ENCODE results near the gene LSM14A.
"Not testable (repeated sequence)": the region's sequence is repeated elsewhere in the genome, so short reads cannot be mapped to it uniquely, and the experiment has no call there.

Gene LSM14A

DNA sequence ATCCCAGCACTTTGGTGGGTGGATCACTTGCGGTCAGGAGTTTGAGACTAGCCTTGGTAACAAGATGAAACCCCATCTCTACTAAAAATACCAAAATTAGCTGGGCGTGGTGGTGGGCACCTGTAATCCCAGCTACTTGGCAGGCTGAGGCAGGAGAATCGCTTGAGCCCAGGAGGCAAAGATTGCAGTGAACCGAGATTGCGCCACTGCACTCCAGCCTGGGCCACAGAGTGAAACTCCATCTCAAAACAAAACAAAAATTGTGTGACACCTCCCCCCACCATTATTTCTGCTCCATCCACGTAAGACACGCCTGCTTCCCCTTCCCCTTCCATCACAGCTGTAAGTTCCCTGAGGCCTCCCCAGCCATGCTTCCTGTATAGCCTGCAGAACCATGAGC is 13.3 kb upstream of the LSM14A start:
- not testable (repeated sequence) for DNase-seq (ENCODE audit: low read depth)

DNA sequence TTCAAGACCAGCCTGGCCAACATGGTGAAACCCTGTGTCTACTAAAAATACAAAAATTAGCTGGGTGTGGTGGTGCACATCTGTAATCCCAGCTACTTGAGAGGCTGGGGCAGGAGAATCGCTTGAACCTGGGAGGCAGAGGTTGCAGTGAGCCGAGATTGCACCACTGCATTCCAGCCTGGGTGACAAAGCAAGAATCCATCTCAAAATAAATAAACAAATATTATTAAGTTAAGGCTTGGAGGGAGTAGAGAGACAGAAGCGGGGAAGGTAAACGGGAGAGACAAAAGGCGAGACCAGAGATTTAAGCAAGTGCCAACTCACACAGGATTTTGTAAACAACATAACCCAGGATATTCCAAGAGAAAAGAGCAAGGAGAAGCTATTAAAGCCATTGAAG is 12.8 kb upstream of the LSM14A start:
- DNase-seq (ENCODE audit: low read depth), result not testable (repeated sequence)

- DNase-seq (ENCODE audit: low read depth), result not testable (repeated sequence)
Measured at GRCh38 chr19:34161902-34162301, 10.4 kb upstream of the LSM14A start.

DNA sequence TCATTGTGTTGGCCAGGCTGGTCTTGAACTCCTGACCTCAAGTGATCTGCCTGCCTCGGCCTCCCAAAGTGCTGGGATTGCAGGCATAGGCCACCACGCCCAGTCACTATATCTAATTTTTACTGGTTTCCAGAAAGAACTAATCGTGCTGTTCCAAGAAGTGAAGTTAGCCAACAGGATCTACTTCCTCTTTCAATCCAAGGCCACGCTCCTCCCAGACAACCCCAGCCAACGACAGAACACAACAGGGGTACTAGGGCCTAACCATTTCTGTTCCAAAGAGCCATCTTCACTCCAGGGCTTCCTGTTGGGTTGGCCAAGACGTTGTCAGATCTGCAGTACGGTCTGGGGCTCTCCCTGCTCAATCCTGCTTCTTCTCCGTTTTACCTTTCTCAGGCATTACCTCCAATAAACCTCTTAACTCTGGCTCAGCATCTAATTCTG is 7.0 kb upstream of the LSM14A start:
- DNase-seq (ENCODE audit: low read depth), result no peak

DNA sequence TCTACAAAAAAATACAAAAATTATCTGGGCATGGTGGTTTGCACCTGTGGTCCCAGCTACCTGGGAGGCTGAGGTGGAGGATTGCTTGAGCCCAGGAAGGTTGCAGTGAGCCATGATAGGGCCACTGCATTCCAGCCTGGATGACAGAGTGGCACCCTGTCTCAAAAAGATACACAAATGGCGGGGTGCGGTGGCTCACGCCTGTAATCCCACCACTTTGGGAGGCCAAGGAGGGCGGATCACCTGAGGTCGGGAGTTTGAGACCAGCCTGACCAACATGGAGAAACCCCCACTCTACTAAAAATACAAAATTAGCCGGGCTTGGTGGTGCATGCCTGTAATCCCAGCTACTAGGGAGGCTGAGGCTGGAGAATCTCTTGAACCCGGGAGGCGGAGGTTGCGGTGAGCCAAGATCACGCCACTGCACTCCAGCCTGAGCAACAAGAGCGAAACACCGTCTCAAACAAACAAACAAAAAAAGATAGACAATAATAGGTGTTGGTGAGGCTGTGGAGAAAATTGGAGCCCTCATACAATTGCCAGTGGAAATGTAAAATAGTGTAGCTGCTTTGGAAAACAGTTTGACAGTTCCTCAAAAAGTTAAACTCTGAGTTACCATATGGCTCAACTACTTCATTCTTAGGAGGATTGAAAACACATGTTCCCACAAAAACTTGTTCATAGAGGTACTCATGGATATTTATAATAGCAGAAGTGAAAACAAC is 2.7 kb upstream of the LSM14A start:
- DNase-seq (ENCODE audit: low read depth), result not testable (repeated sequence)

DNA sequence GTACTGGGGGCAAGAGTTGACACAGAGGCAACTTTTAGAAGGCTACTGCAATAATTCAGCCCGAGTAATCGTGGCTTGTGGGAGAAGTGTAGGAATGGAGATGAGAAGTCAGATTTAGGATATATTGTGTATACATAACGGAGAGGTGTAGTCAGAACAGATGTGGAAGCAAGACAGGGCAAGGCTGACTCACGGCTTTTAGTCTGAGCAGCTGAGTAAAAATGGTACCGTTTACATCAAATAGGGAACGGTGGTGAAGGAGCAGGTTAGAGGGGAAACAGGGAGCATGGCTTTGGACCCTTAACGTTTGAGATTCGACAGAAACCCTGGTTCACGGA is 796 bp upstream of the LSM14A start:
- DNase-seq (ENCODE audit: low read depth), result peak; percentile 12

- no peak for DNase-seq (ENCODE audit: low read depth)
Measured at GRCh38 chr19:34172661-34173192, 423 bp downstream of the LSM14A start.

DNA sequence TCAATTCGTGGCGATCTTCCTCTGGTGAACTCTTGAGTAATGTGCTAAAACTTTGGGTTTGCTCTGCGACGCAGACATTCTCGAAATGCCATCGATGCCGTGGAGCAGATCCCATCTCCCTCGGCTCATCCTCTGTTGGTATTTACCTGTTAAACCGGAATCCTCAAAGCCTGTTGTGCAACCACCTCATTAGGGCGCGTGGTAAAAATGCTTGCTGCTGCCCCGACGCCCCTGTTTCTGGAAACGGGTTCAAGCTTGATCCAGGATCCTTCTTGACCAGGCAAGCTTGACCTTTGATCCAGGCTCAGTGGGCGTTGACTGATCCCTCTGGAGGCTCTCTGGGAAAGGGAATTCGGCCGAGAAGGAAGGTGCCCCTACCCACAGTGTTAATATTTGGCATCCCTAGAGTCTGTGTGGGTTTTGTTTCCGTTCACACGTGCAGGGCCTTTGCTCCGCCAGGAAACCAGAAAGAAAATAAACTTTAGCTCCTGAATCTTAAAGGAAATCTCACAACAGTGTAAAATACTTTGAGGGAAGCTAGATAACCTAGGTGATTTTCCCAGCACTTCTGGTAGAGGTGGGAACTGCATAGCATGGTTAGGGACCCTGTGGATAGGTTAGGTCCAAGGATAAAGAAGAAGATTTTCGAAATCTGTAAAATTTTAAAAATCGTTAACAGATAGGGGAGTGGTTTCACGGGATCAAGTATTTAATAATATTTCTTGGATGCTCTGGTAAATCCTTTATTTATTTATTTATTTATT is 1.1 kb downstream of the LSM14A start:
- DNase-seq (ENCODE audit: low read depth), result no peak

DNA sequence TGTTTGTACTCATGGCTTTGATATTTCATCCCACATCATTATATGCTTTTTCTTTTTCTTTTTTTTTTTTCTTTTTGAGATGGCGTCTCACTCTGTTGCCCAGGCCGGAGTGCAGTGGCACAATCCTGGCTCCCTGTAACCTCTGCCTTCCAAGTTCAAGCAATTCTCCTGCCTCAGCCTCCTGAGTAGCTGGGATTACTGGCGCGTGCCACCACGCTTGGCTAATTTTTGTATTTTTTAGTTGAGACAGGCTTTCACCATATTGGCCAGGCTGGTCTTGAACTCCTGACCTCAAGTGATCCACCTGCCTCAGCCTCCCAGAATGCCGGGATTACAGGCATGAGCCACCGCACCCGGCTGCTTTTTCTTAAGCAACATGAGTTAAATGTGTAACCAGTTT is 2.9 kb downstream of the LSM14A start:
- DNase-seq (ENCODE audit: low read depth), result not testable (repeated sequence)

GRCh38 chr19:34176581-34176980 is 4.3 kb downstream of the LSM14A start:
- DNase-seq (ENCODE audit: low read depth), result no peak

DNA sequence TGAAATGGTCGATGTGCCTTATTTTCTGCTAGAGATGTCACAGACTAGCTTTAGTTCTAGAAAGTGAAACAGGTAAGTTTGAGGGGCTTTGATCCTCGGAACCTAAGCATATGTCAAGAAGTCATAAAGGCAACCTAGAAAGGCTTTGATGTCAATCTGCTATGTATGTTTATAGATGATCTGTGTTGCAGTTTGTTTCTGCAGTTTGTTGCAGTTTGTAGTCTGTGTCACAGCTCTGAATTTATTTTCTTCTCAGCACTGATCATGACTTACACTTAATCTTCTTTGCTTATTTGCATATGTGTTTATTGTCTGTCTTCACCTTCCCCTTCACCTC is 5.9 kb downstream of the LSM14A start:
- no peak for DNase-seq (ENCODE audit: low read depth)

- DNase-seq (ENCODE audit: low read depth), result no peak
Measured at GRCh38 chr19:34179066-34179465, 6.8 kb downstream of the LSM14A start.

- DNase-seq (ENCODE audit: low read depth), result no peak
Measured at GRCh38 chr19:34180273-34180672, 8.0 kb downstream of the LSM14A start.

DNA sequence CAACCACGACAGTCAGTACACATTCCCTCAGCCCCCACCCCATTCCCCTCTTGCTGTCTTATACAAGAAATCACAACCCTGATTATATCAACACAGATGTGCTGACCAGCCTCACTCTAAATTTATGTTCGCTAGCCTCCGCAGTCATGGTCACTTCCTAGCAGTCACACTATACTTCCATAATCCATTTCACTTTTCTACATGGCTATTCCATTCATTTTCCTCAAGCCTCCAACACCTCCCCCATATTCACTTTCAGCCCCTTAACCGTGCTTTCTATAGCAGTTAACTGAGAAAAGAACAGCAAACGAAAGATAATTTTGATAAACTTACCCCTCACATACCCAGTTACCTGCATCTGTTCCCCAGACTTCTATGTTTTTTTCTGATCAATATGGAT is 8.4 kb downstream of the LSM14A start:
- DNase-seq (ENCODE audit: low read depth), result no peak

- DNase-seq (ENCODE audit: low read depth), result no peak
Measured at GRCh38 chr19:34181111-34181864, 9.0 kb downstream of the LSM14A start.

- DNase-seq (ENCODE audit: low read depth), result no peak
Measured at GRCh38 chr19:34182125-34182524, 9.8 kb downstream of the LSM14A start.

GRCh38 chr19:34184880-34185491 is 12.7 kb downstream of the LSM14A start:
- DNase-seq (ENCODE audit: low read depth), result no peak

DNA sequence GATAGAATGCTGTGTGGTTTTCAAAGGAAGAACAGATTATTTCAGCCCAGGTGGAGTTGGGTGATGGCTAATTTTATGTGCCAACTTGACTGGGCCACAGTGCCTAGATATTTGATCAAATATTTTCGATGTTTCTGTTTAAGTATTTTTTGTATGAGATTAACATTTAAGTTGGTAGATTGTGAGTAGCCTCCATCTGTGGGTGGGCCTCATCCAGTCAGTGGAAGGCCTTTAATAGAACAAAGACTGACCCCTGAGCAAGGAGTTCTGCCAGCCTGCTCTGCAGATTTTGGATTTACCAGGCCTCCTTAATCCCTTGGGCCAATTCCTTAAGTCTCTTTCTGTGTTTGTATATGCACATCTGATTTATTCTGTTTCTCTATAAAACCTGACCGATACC is 13.9 kb downstream of the LSM14A start:
- no peak for DNase-seq (ENCODE audit: low read depth)

DNA sequence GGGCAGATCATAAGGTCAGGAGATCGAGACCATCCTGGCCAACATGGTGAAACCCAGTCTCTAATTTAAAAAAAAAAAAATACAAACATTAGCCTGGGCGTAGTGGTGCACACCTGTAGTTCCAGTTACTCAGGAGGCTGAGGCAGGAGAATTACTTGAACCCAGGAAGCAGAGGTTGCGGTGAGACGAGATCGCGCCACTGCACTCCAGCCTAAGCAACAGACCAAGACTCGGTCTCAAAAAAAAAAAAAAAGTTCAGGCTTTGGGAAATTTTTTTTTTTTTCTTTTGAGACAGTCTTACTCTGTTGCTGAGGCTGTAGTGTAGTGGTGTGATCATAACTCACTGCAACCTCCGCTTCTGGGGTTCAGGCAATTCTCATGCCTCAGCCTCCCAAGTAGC is 14.7 kb downstream of the LSM14A start:
- no peak for DNase-seq (ENCODE audit: low read depth)

DNA sequence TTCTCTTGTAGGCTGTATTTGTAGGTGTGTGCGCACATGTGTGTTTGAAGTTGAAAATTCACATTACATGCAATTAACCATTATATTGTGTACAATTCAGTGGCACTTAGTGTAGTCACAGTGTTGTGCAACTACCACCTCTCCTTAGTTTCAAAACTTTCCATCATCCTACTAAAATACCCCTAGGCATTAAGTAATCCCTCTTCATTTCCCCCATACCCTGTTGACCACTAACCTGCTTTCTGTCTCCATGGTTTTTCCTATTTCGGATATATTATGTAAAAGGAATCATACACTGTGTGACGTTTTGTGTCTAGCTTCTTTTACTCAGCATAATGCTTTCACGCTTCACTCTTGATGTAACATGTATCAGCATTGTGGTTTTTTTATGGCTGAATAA is 16.1 kb downstream of the LSM14A start:
- DNase-seq (ENCODE audit: low read depth), result no peak

GRCh38 chr19:34189199-34189916 is 17.1 kb downstream of the LSM14A start:
- DNase-seq (ENCODE audit: low read depth), result no peak

Measured in stimulated activated CD8-positive, alpha-beta memory T cell treated with anti-CD3 and anti-CD28 coated beads, Interleukin-7, amount 100 ng/mL, for 24 hours (primary cell).